Stimulated activated CD4-positive, alpha-beta T cell treated with anti-CD3 and anti-CD28 coated beads, TNF-alpha, amount 100 ng/mL, for 1 hour (primary cell): ENCODE data around the gene CNPY1.

ENCODE experiments used
- DNase-seq, 3 donors: peaks; one replicate each; pipeline ENCODE4 v3.0.0-alpha.2; 2020; ENCODE audit warnings: low read depth in 3 of 3, low spot score in 1 of 3

CNPY1 gene

DNA sequence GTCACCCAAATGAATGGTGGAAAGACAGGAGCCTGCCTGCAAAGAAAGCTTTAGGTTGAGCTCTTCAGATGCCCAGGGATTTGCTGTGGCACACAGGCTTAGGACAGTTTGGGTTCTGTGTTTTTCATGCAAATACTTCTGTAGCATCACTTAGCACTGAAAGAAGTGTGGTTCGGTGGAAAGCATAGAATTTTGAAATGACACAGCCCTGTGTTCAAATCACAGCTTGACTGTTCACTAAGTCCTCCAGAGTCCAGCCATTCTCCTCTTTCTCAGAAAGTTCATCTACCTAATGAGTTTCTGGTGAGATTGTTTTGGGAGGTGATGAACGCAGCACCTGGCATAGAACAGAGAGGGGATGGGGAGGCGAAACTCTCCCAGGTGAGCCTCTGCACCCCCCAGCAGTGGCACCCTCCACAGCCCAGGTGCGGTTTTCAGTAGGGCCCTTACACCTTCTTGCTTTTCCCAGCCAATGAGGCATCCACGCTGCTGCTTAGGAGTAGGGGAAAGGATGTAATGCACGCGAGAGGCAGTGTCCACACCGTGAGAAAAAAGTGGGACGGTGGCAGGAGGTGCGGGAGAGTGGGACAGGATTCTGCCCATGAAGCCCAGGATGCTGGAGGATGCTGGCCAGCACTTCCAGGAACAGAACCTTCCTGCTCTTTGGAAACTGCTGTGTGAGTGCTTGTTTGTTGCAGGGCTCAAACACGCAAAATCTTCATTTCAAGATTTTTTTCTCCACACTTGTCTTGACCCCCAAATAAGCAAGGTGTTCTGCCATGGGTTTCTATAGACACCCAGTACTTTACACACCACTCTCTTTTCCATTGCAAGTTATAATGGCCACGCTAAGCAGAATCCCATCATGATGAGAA, 76.8 kb downstream of the CNPY1 start:
- DNase-seq, result no peak

DNA sequence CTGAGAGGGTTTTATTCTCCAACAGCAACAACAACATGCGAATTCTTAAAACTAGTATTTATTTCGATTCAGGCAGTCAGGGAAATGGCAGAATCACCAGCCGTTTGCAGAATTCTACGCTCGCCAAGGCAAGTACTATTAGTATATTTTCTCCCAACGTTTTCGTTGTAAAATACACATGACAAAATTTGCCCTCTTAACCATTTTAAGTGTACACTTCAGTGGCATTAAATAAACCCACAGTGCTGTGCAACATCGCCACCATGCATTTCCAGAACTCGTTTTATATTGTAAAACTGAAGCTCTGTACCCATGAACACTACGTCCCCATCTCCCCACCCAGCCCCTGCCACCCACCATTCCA, 77.6 kb downstream of the CNPY1 start:
- DNase-seq, result no peak

GRCh38 chr7:155467846-155468784, 78.2 kb downstream of the CNPY1 start:
- DNase-seq, result no peak

DNA sequence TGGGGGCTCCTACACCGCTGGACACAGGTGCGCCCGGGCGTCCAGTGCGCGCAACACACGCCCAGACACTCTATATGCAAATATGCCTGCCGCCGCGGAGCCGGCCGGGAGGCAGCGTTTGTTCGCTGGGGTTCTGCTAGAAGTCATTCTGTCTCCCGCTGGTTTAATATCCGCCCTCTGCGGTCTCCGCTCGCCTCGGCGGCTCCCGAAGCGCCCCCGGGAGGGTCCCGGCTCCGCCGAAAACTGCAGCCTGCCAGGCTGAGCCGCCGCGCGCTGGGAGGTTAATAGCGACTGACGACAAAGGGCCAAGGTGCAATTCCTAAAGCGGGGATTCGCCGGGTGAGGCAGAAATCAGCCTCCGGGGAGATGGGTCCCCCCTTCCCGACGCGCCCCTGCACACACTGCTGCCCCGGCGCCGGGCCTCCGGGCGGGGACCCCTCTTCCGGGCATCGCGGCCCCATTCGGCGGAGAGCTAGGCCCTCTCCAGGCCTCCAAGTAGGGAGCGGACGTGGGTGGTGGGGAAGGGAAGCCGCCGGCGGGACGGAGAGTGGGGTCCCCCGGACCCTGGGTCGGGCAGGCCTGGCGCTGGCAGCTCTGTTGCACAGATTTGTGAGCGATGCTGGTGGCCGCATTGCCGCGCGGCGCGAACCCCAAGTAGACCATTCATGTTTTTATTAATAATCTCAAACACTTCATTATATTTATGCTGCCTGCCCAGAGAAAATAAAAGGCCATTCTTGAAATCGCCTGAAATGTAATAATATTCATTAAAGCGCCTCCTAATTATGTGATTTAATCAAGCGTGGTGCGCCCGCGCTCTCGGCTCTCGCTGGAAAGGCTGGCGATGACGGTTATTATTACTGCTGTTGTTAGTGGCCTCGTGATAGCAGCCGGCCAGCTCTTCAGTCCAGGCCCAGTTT, 79.3 kb downstream of the CNPY1 start:
- no peak for DNase-seq

- DNase-seq, result no peak
Observed at GRCh38 chr7:155466142-155466813, 80.1 kb downstream of the CNPY1 start.

GRCh38 chr7:155465761-155466141, 80.6 kb downstream of the CNPY1 start:
- no peak for DNase-seq

DNA sequence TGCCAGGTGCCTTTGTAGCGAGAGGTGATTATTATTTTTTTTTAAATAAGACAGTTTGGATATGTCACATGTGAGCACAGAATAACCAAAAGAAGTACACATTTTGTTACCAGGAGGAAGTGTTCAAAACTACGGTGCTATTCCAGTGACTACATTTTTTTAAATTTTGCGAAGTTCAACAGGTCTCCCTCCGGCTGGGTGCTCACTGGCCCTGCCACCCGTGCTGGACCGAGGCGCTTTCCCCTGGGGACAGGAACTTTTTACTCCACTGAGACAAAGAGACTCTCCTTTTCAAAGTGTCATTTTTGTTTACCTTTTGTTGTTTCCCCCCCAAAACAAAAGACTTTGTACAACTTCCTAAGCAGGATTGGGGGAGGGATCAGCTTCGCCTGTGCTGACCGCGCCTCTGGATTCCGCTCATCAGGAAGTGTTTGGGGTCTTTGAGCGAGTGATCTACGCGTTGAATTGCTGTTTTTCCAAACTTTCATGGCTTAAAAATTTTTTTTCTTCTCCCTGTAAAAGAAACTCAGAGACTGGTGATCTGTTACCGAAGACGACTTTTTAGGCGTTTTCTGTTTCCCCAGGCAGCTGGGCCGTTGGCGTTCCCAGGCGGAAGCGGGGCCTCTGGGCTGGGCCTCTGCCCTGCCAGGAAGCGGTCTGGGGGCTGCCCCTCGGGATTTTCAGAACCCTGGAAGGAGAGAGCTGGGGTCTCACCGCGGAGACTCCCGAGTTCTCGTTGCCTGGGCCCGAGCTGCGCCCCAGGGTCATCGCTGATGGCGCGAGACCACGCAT, 81.2 kb downstream of the CNPY1 start:
- no peak for DNase-seq

DNA sequence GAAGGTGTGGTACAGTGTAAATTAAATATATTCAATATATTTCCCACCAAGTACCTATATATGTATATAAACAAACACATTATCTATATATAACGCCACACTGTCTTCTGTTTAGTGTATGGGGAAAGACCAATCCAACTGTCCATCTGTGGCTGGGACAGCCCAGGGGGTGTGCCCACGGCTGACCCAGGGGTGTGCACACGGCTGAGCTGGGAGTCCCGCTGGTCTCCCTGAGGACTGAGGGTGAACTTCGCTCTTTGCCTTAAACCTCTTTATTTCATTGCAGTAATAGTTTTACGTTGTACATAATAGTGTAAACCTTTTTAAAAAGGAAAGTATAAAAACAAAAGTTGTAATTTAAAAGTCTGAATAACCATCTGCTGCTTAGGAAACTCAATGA, 82.2 kb downstream of the CNPY1 start:
- no peak for DNase-seq

GRCh38 chr7:155463114-155463811, 83.1 kb downstream of the CNPY1 start:
- DNase-seq, result no peak

- DNase-seq, result no peak
Observed at GRCh38 chr7:155462163-155462735, 84.1 kb downstream of the CNPY1 start.

DNA sequence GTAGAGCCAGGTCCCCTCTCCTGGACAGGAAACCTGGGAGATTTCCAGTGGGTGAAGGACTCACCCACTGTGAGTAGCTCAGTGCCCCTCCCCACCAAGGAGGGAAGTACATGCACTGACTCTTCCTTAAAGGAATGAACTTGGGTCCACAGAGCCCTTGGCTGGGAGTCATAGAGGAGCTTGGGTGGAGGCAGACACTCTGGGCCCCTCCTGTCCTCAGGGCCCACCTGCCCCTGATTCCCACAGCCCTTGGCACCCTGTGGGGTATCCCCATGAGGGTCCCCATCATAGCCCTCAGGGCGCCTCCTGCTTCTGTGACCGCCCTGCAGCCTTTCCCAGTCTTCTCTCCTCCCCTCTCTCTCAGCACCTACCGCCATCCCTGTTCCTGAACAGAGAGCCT, 84.7 kb downstream of the CNPY1 start:
- no peak for DNase-seq

GRCh38 chr7:155460926-155461613, 85.3 kb downstream of the CNPY1 start:
- no peak for DNase-seq

GRCh38 chr7:155459700-155460461, 86.5 kb downstream of the CNPY1 start:
- no peak for DNase-seq

DNA sequence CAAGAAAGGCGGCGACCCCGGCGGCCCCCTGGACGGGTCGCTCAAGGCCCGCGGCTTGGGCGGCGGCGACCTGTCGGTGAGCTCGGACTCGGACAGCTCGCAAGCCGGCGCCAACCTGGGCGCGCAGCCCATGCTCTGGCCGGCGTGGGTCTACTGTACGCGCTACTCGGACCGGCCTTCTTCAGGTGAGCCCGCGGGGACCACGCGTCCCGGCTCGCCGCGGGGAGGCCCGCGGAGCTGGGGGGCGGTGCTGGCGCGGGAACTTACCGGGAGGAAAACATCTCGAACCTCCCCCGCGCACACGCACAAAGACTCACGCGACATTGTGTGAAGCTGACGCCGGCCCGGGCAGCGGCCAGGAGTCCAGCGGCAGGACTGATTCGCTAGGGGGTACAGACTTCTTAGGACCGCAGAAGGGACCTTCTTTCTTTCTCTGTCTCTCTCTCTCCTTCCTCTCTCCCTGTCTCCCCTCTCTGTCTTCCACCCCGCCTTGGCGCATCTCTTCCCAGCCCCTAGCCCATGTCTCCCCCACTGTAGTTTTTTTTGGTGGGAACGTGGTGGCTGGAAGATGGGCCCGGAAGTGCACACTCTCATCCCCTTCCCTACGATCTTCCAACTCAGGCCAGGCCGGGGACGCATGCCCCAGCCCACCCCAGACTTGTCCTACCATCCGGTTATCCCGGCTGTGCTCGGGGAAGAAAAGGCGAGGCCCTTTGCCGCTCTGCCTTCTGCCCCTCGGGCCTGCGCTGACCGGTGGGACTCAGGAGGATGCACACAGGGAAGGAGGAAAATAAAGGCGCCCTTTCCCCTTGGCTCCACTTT, 87.3 kb downstream of the CNPY1 start:
- no peak for DNase-seq

- no peak for DNase-seq
Observed at GRCh38 chr7:155458111-155458877, 88.1 kb downstream of the CNPY1 start, which contains the start of gene EN2. EN2 (plus strand) TSS chr7:155458129; CDS start chr7:155458378, 249 bp downstream.
